Neural crest cell (in vitro differentiated cells): Measurements from ENCODE around the gene OPALIN. TPM values are rescaled to one million over a fixed set of nuclear protein-coding genes. Genes with fewer than 3 reads are reported as not detected.

Source experiments
- DNase-seq: peaks from one replicate; pipeline ENCODE4 v3.0.0; 2021; ENCODE audit warnings: low read depth, mixed read lengths, low spot score
- H3K27ac Mint-ChIP-seq: one replicate; pipeline ENCODE4 v1.8.0; 2021; ENCODE audit warnings: mild to moderate bottlenecking, mixed read lengths; ENCODE audit not compliant: unreplicated experiment
- H3K27me3 Mint-ChIP-seq: 2 replicates; pipeline ENCODE4 v1.8.0; 2021; ENCODE audit warnings: low read depth, mild to moderate bottlenecking, mixed read lengths
- H3K36me3 Mint-ChIP-seq: 2 replicates; pipeline ENCODE4 v1.8.0; 2021; ENCODE audit warnings: low read depth, mild to moderate bottlenecking, mixed read lengths
- H3K4me1 Mint-ChIP-seq: 2 replicates; pipeline ENCODE4 v1.8.0; 2021; ENCODE audit warnings: mixed read lengths
- H3K4me3 Mint-ChIP-seq: one replicate; pipeline ENCODE4 v1.8.0; 2021; ENCODE audit warnings: mild to moderate bottlenecking, mixed read lengths
- H3K9me3 Mint-ChIP-seq: 2 replicates; pipeline ENCODE4 v1.8.0; 2021; ENCODE audit warnings: mixed read lengths
- CTCF ChIP-seq: fragments of 200-600 bp; sonication (generic); conservative IDR thresholded peaks from 2 replicates; pipeline ENCODE4 v1.5.0; 2021; ENCODE audit warnings: antibody characterized with exemption, mild to moderate bottlenecking
- total RNA-seq: library from RNA; stranded (reverse); gene quantifications from 2 replicates; pipeline ENCODE4 v1.2.1, GENCODE V29; 2021

Gene OPALIN
- total RNA-seq, 1 donor from 2014 or later, result not detected

GRCh38 chr10:96357038-96357620 is 1.7 kb downstream of the OPALIN start:
- Mint-ChIP-seq H3K27me3 (peaks cover 8% of the 10 kb centered on the region), H3K36me3 (no peaks in the 10 kb centered on the region)
- TF ChIP-seq CTCF, result no peak

GRCh38 chr10:96352582-96352981 is 6.2 kb downstream of the OPALIN start:
- Mint-ChIP-seq H3K4me1 (no peaks in the 10 kb centered on the region), H3K9me3 (peaks cover 2% of the 10 kb centered on the region), H3K36me3 (no peaks in the 10 kb centered on the region), H3K4me3 (no peak overlapping the region), H3K27me3 (peaks cover 10% of the 10 kb centered on the region), H3K27ac (no peak overlapping the region)
- no peak for DNase-seq
- no peak for TF ChIP-seq CTCF

More at GRCh38 chr10:96357038-96357620, 1.7 kb downstream of the OPALIN start:
- DNase-seq, result no peak
- Mint-ChIP-seq H3K4me3 (no peak overlapping the region), H3K9me3 (no peaks in the 10 kb centered on the region), H3K27ac (no peak overlapping the region), H3K4me1 (no peaks in the 10 kb centered on the region)

- peaks cover 10% of the 10 kb centered on the region for H3K27me3 Mint-ChIP-seq
- no peak for DNase-seq
- no peak for TF ChIP-seq CTCF
- H3K27ac Mint-ChIP-seq, result no peak overlapping the region
- no peaks in the 10 kb centered on the region for H3K4me1 Mint-ChIP-seq
- H3K4me3 Mint-ChIP-seq, result no peak overlapping the region
- H3K36me3 Mint-ChIP-seq, result no peaks in the 10 kb centered on the region
- H3K9me3 Mint-ChIP-seq, result peaks cover 2% of the 10 kb centered on the region
These were observed 6.8 kb downstream of the OPALIN start for GRCh38 chr10:96352027-96352426.

GRCh38 chr10:96346295-96346694 is 12.5 kb downstream of the OPALIN start:
- TF ChIP-seq CTCF, result no peak
- no peak overlapping the region for H3K4me3 Mint-ChIP-seq
- no peak for DNase-seq
- no peak overlapping the region for H3K27ac Mint-ChIP-seq
- peaks cover 6% of the 10 kb centered on the region for H3K36me3 Mint-ChIP-seq
- peaks cover 13% of the 10 kb centered on the region for H3K9me3 Mint-ChIP-seq
- H3K27me3 Mint-ChIP-seq, result peaks cover 7% of the 10 kb centered on the region
- peaks cover 2% of the 10 kb centered on the region for H3K4me1 Mint-ChIP-seq

- no peak for TF ChIP-seq CTCF
- DNase-seq, result no peak
- Mint-ChIP-seq H3K4me3 (no peak overlapping the region), H3K27me3 (peaks cover 3% of the 10 kb centered on the region), H3K36me3 (peaks cover 6% of the 10 kb centered on the region), H3K27ac (no peak overlapping the region), H3K4me1 (peaks cover 11% of the 10 kb centered on the region), H3K9me3 (peaks cover 13% of the 10 kb centered on the region)
These were observed 13.6 kb downstream of the OPALIN start for GRCh38 chr10:96345222-96345621.
